GM18507 (cell line): ENCODE data around the gene ZG16.
"Not testable (repeated sequence)": the region's sequence is repeated elsewhere in the genome, so short reads cannot be mapped to it uniquely, and the experiment has no call there.

Experiments
- DNase-seq: peaks from one replicate; pipeline ENCODE4 v3.0.0; 2011; ENCODE audit warnings: low read depth; ENCODE audit not compliant: insufficient read length; ENCODE audit errors: extremely low spot score
- FAIRE-seq: peaks from 2 replicates; lab custom pipeline; 2011; peaks lifted over from hg19 to GRCh38; lab: Jason Lieb, UNC

The ZG16 gene

DNA sequence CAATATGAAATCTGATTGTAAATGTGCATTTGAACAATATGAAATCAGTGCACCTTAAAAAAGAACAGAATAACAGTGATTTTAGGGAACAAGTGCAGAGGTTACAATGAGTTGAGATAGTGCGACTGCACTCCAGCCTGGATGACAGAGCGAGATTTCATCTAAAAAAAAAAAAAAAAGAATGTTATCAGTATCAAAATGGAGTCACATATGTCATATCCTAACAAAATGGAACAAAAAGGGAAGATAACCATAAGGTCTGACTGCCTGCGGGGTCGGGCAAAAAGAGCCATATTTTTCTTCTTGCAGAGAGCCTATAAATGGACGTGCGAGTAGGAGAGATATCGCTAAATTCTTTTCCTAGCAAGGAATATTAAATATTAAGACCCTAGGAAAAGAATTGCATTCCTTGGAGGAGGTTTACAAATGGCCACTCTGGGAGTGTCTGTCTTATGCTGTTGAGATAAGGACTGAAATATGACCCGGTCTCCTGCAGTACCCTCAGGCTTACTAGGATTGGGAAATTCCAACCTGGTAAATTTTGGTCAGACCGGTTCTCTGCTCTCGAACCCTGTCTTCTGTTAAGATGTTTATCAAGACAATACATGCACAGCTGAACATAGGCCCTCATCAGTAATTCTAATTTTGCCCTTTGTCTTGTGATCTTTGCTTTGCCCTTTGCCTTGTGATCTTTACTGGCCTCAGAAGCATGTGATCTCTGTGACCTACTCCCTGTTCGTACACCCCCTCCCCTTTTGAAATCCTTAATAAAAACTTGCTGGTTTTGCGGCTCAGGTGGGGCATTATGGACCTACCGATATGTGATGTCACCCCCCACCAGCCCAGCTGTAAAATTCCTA, 5.3 kb downstream of the ZG16 start:
- FAIRE-seq, DNase-seq: not testable (repeated sequence)

DNA sequence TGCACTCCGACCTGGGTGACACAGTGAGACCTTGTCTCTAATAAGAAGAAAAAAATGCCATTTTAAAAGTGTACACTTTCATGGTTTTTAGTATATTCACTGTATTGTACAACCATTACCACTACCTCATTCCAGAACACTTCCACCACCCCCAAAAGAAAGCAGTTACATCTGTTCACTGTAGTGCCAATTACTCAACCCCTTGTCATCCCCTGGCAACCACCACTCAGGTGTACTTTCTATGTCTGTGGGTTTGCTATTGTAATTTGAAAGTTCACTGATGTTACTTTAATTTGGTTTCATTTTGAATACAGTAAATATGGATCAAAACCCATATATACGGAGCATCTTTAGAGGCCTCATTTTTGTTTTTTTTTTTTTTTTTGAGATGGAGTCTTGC, 6.1 kb downstream of the ZG16 start:
- DNase-seq (no peak), FAIRE-seq (no peak)

DNA sequence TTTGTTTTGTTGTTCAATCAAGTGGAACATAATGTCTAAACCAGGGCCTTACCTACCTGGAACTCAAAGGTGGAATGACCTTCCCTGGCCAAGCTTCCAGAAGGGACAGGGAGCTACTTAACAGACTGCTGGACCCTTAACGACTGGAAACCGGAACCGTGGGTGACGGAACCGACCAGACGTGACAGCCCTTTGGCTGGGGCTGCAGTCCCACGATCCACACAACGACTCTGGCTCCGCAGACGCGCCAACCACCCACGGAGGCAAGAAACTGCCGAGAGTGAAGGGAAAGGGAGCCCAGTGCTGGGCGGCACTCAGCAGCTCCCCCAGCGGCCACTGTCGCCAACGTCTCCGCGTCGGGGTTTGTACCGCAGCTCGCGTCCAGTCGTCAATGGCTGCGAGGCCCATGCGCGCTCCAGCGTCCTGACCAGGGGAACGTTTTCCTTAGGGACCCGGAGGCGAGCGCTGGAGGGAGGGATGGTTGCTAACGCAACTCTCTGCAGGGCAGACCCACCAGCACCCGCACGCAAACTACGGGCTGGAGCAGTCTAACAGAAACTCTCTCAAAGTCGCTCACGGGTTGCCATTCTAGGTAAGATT, 6.9 kb downstream of the ZG16 start:
- peak; percentile 47 for DNase-seq

DNA sequence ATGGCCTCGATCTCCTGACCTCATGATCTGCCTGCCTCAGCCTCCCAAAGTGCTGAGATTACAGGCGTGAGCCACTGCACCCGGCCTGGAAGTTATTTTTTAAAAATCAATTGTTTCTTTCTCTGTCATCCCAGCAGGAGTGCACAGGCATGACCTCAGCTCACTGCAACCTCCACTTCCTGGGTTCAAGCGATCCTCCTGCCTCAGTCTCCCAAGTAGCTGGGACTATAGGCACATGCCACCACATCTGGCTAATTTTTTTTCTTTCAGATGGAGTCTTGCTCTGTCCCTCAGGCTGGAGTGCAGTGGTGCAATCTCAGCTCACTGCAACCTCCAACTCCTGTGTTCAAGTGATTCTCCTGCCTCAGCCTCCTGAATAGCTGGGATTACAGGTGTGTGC, 9.1 kb downstream of the ZG16 start:
- DNase-seq, FAIRE-seq: not testable (repeated sequence)

More for the DNA sequence above, 6.9 kb downstream of the ZG16 start:
- no peak for FAIRE-seq

DNA sequence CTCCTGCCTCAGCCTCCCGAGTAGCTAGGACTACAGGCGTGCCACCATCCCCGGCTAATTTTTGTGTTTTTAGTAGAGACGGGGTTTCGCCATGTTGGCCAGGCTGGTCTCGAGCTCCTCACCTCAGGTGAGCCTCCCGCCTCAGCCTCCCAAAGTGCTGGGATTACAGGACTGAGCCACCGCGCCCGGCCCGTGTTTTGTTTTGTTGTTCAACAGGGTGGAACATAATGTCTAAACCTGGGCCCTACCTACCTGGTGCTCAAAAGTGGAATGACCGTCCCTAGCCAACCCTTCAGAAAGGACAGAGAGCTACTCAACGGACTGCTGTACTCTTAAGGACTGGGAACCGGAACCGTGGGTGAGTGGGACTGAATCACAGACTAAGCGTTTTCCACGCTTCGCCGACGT, 11.7 kb downstream of the ZG16 start:
- DNase-seq (no peak), FAIRE-seq (no peak)

DNA sequence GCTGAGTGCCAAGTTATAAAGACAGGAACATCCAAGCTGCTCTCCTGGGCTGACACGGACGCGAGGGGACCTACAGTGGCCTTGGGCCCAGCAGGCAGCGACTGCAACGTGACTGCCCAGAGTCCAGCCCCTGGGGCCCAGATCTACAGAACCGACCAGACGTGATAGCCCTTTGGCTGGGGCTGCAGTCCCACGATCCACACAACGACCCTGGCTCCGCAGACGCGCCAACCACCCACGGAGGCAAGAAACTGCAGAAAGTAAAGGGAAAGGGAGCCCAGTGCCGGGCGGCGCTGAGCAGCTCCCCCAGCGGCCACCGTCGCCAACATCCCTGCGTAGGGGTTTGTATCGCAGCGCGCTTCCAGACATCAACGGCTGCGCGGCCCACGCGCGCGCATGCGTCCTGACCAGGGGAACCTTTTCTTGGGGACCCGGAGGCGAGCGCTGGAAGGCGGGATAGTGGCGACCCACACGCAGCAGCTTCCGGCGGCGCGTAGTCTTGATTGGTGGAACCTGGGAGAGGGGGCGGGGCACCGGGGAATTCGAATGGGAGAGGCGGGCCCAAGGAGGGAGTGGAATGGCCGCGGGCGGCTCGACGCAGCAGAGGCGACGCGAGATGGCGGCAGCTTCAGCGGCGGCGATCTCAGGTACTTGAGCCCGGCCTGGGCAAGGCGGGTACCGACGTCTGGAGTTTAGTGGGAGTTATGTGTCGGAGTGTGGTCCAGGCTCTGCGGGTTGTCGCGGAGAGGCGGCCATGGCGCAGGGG, 12.3 kb downstream of the ZG16 start, which contains the start of gene KIF22:
KIF22 (plus strand) TSS at position 569 of the 766 bp plus-strand sequence; CDS start at position 578, 9 bp downstream.
- DNase-seq (peak; percentile 98), FAIRE-seq (peak; percentile 92)

DNA sequence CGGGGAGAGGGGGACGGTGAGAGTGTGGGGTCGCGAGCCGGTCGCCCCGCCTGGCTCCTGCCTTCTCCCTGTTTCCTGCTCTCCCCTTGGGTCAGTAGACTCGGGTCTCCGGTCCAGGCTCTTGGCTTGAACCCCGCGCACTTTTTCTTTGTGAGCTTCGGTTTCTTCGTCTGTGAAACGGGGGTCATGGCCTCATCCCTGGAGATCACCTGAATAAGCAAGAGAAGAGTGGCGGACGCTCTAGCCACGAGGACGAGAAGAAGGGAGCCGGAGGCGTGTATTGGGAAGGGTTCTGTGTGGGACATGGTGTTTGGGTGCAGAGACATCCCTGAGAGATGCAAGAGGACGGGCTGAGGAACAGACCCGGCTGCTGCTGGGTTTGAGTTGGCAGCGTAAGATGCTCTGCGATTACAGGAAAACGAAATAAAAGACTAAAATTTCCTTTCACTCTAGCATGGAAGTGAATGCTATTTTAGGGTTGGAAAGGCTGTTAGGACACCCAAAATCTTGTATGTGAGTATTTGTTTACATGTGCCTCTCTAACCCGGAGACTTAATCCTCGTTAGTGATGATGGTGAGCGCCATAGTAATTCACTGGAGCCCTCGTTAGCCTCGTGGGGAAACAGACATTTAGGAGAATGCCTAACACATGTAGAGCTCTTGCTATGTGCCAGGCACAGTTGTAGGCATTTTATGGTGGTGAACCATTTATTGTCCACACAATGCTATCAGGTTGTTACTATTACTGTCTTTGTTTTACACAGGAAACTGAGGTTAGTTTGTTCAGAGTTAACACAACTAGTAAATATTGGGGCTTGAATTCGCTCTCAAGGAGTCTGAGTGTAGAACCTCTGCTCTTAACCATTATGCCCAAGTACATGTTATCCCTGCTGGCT, 13.1 kb downstream of the ZG16 start:
- DNase-seq (no peak), FAIRE-seq (no peak)

DNA sequence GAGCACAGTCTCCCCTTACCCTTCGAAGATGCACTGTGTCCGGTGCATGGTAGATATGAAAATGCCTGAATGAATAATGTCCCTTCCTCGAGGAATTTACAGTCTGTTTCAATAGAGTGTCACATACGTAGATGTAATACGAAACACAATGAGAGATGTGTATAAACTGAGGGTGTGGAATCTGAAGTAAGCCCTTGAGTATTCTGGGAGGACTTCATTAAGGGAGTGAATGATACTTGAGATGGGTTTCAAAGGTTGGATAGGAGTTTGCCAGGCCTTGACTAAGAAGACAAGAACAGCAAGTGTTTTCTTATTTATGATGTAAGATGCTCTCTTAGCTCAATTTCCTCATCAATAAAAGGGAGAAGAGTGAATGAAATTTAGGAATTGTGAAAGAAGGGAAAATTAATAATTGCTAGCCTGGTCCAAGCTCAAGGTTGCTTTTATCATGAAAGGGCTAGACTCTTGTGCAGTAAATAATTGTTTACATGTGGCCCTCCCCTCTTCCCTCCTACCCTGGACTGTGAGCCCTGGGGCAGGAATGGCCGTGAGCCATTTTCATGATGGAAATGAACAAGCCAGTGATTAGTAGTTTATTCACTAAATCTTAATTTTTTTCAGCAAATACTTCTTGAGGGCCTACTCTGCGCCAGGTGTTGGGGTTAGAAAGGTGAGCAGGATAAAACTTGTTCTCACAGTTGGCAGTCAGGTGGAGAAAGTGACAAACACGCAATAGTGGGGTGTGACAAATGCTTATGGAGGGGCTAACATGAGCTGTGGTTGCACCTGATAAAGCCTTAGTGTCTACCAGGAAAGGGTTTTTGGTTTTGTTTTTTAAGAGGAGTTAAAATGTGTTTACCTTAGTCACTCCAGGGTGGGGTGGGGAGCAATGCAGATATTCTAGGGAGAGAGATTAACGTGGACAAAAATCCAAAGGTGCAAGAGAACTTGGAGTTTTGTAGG, 14.1 kb downstream of the ZG16 start:
- FAIRE-seq = no peak
- no peak for DNase-seq

DNA sequence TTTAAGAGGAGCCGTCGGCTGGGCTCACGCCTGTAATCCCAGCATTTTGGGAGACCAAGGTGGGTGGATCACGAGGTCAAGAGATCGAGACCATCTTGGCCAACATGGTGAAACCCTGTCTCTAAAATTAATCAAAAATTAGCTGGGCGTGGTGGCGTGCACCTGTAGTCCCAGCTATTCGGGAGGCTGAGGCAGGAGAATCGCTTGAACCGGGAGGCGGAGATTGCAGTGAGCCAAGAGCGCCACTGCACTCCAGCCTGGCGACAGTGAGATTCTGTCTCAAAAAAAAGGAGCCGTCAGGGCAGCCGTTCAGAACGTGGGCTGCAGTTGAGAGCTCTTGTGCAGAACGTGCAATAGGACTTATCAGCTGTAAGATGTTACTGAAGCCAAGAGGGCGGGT, 15.1 kb downstream of the ZG16 start:
- DNase-seq, FAIRE-seq: not testable (repeated sequence)

DNA sequence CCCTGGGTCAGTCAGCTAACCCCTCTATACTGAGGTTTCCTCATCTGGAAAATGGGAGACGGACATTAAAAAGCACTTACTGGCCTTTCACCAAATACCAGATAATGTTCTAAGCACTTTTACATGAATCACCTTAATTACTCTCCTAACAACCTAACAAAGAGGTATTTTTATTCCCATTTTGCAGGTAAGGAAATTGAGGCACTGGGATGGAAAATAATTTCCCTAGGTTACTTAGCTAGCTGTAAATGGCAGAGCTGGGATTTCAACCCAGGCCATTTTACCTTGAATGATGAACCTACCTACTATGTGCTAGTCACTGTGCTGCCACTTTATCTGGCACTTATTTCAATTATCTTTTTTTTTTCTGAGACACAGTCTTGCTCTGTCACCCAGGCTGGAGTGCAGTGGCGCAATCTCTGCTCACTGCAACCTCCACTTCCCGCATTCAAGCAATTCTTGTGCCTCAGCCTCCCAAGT, 16.2 kb downstream of the ZG16 start:
- FAIRE-seq (no peak), DNase-seq (no peak)

DNA sequence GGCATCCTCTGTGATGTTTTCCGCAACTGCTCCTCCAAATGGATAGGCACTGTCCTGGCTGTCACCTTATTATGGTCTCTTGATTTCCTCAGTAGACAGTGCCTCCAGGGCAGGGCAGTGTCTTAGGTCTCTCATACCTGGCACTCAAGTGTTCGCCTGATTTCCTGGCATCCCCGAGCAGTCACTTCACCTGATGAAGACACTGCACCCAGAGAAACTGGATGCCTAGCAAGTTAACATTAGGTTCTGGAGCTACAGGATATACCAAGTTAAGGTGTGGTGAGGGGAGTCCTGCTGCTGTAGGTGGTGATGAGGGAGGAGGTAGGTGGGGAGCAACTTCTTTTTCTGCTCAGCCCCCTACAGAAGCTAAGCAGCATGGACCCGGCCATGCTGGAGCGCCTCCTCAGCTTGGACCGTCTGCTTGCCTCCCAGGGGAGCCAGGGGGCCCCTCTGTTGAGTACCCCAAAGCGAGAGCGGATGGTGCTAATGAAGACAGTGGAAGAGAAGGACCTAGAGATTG, 24.4 kb downstream of the ZG16 start:
- DNase-seq (no peak), FAIRE-seq (no peak)

DNA sequence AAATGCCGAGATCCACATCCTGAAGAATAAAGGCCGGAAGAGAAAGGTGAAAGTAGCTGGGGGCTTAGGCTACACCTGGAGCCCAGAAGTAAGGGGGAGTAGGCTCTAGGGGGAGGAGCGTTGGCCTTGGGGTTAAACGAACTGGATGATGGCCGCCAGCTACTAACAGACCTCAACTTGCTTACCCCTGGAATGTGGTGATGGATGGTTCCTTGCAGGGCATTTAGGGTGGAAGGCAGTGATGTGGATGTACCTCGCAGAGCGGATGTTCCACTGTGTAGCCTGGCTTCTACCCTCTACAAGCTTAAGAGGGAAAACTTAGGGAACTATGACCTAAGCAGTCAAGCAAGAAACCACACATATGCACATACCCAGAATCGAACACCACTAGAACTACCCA, 26.0 kb downstream of the ZG16 start:
- DNase-seq (no peak), FAIRE-seq (no peak)

DNA sequence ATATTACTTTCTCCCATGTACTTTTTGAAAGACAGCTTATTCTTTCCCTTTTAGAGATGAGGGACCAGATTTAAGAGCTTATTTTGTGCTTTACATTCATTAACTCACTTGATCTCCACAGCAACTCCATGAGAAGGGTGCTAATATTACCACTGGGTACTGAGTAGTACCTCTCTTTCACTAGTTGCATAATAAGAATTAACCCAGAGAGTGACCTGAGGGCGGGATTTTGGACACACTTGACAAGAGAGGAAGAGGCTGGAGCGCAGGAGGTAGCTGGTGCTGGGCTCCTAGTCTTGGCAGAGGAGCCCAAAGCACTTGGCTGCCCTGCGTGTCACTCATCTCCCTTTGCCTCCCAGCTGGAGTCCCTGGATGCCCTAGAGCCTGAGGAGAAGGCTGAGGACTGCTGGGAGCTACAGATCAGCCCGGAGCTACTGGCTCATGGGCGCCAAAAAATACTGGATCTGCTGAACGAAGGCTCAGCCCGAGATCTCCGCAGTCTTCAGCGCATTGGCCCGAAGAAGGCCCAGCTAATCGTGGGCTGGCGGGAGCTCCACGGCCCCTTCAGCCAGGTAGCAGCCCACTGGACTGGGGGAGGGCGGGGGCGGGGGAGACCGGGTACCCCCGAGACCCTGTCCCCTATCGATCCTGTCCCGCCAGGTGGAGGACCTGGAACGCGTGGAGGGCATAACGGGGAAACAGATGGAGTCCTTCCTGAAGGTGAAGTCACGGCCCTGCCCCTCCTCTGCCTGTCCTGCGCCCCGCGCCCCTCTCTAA, 26.6 kb downstream of the ZG16 start:
- no peak for DNase-seq
- no peak for FAIRE-seq

DNA sequence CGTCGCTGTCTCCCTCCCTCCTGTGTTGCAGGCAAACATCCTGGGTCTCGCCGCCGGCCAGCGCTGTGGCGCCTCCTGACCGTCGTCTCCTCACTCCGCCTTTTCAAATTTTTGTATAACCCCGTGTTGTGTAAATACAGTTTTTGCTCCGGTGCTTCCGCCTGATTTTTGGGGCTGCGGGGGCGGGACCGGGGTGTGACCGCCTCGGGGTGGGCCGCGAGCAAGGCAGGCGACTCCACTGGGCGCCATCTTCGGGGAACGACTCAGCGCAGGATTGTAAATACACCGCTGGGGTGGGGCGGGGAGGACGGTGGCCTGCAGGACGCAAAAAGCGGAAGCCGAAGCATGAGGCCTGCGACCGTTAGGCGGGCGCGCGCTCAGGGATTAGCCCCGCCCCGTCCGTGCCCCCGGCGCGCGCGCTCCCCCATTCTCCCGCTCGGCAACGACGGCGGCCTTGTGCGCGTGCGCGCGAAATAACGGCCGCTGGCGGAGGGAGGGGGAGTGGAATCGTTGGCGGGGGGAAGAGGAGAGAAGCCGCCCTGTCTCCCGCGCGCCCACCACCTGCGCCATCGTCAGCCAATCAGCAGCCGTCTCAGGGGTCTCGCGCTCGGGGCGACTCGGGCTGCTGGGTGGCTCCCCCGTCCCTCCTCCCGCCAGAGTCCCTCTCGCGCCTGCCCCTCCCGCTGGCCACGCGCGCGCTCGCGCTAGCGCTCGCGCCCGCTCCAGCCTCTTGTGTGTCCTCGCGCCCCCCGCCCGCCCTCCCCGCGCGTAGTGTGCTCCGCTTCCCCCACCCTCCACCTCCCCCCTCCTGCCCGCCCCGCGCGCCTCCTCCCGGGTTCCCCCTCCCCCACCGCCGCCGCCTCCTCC, 27.4 kb downstream of the ZG16 start:
- DNase-seq = peak; percentile 83
- peak; percentile 96 for FAIRE-seq

DNA sequence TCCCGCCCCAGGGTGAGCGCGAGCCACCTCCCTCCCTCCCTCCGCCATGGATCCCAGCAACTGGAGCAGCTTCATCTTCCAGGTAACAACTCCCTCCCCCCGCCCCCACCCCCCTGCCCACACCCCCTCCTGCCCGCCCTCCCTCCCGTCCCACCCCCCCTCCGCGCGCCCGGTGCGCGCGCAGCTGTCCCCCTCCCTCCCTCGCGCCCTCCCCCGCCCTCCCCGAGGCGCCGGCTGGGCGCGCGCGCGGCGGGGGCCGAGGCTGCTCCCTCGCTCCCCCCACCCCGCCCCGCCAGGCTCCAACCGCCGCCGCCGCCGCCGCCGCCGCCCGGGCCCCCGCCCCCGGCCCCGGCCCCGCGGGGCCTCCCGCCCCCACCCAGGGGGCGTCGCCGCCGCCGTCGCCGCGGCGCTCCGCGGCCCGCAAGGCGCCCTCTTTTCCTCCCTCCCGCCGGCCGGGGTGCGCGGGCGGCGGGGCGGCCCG, 28.1 kb downstream of the ZG16 start, which contains the start of gene MAZ:
MAZ (plus strand) TSS at position 431 of the 481 bp plus-strand sequence. CDS start 173 bp downstream, outside the sequence.
- DNase-seq (no peak), FAIRE-seq (no peak)
